GM20000 (cell line): Measurements from ENCODE around the gene ITPKC.
"Not testable (repeated sequence)": the region's sequence is repeated elsewhere in the genome, so short reads cannot be mapped to it uniquely, and the experiment has no call there.

ENCODE experiments used
- DNase-seq: peaks from one replicate; pipeline ENCODE4 v3.0.0; 2012; ENCODE audit warnings: low spot score
- CTCF ChIP-seq: IDR thresholded peaks from 2 replicates; pipeline ENCODE4 v1.5.1; 2012; ENCODE audit warnings: mild to moderate bottlenecking, control low read depth; ENCODE audit errors: extremely low read depth, missing control alignments

The ITPKC gene

GRCh38 chr19:40724315-40724714, 7.4 kb downstream of the ITPKC start:
- TF ChIP-seq CTCF = no peak
- DNase-seq = no peak

- TF ChIP-seq CTCF = no peak
- DNase-seq = no peak
These were observed 7.9 kb downstream of the ITPKC start for GRCh38 chr19:40724855-40725254.

GRCh38 chr19:40726279-40726678, 9.4 kb downstream of the ITPKC start:
- TF ChIP-seq CTCF = no peak
- no peak for DNase-seq

- DNase-seq = not testable (repeated sequence)
These were observed 13.2 kb downstream of the ITPKC start for GRCh38 chr19:40730065-40730464.

GRCh38 chr19:40732304-40732703, 15.4 kb downstream of the ITPKC start:
- DNase-seq = not testable (repeated sequence)

- no peak for TF ChIP-seq CTCF
- no peak for DNase-seq
These were observed 16.2 kb downstream of the ITPKC start for GRCh38 chr19:40733149-40733548.

- TF ChIP-seq CTCF = no peak
- no peak for DNase-seq
These were observed 18.3 kb downstream of the ITPKC start for GRCh38 chr19:40735013-40735771.

GRCh38 chr19:40736661-40737060, 19.7 kb downstream of the ITPKC start:
- no peak for DNase-seq
- TF ChIP-seq CTCF = no peak
